Gastroesophageal sphincter (tissue), 4 donors: ENCODE measurements around the gene PCDHGC4. TPM values are rescaled to one million over a fixed set of nuclear protein-coding genes. Genes with fewer than 3 reads are reported as not detected.

Experiments
- ATAC-seq: fragments of 150-250 bp; one replicate; pipeline ENCODE4 v1.9.1; 2016; ENCODE audit warnings: mild to moderate bottlenecking, moderate library complexity
- H3K27ac ChIP-seq, 4 donors: fragments of 200-600 bp; sonication (generic) in 3 of 4; 1 replicate in 3 of 4; 2 replicates in 1 of 4; pipeline ENCODE4 v1.5.1; 2016 to 2019
- H3K27me3 ChIP-seq: fragments of 200-600 bp; sonication (generic); one replicate; pipeline ENCODE4 v1.5.1; 2019
- H3K36me3 ChIP-seq, 2 donors: fragments of 200-600 bp; sonication (generic); one replicate each; pipeline ENCODE4 v1.5.1; 2019; ENCODE audit warnings: control low read depth in 1 of 2
- H3K4me1 ChIP-seq, 3 donors: fragments of 200-600 bp; sonication (generic); 1 replicate in 2 of 3; 2 replicates in 1 of 3; pipeline ENCODE4 v1.5.1; 2016 to 2019; ENCODE audit warnings: control low read depth in 2 of 3
- H3K4me3 ChIP-seq, 2 donors: fragments of 200-600 bp; sonication (generic); one replicate each; pipeline ENCODE4 v1.5.1; 2019; ENCODE audit warnings: mild to moderate bottlenecking in 1 of 2, moderate library complexity in 1 of 2
- H3K9me3 ChIP-seq, 3 donors: fragments of 200-600 bp; sonication (generic); one replicate each; pipeline ENCODE4 v1.5.1; 2017 to 2019; ENCODE audit warnings: control low read depth in 2 of 3
- CTCF ChIP-seq, 4 experiments: fragments of 200-600 bp in 2 of 4; fragments of 450-650 bp in 2 of 4; sonication (generic) in 1 of 4; IDR thresholded peaks; one replicate each; pipeline ENCODE4 v1.5.1; 2017 to 2019; ENCODE audit warnings: antibody characterized with exemption in 4 of 4, mild to moderate bottlenecking in 2 of 4, moderate library complexity in 2 of 4
- EP300 ChIP-seq: sonication (generic); formaldehyde crosslinking; IDR thresholded peaks from one replicate; pipeline ENCODE4 v1.6.1; 2017; ENCODE audit warnings: antibody characterized with exemption, mild to moderate bottlenecking
- POLR2A ChIP-seq, 2 donors: fragments of 450-650 bp; IDR thresholded peaks; one replicate each; pipeline ENCODE4 v1.6.1; 2017; ENCODE audit warnings: antibody characterized with exemption in 2 of 2, mild to moderate bottlenecking in 2 of 2, moderate library complexity in 1 of 2
- POLR2AphosphoS5 ChIP-seq: sonication (generic); formaldehyde crosslinking; IDR thresholded peaks from one replicate; pipeline ENCODE4 v1.6.1; 2017; ENCODE audit warnings: antibody characterized with exemption
- WGBS, 2 donors: methylation state at CpG; one replicate each; pipeline ENCODE4 v1.1.5; 2018; ENCODE audit warnings: low coverage in 1 of 2; 5-methylcytosine and 5-hydroxymethylcytosine counted together
- total RNA-seq, 4 donors: library from RNA; depleted of rRNA; stranded (reverse); fragments of >200 nt; gene quantifications; one replicate each; pipeline ENCODE4 v1.1.0, GENCODE V29; 2016

The PCDHGC4 gene
- total RNA-seq, 4 donors from 2014 or later: 0.10 to 12.9 (median 2.4) TPM

- Histone ChIP-seq H3K27me3 (no peaks in the 10 kb centered on the region), H3K27ac (peak overlapping the region; percentile 75 to 84 (median 79)), H3K36me3 (peaks cover 0 to 52% of the 10 kb centered on the region in 2 donors), H3K4me1 (peaks cover 2 to 50% (median 17%) of the 10 kb centered on the region in 3 donors), H3K9me3 (no peaks in the 10 kb centered on the region), H3K4me3 (no peak overlapping the region)
- TF ChIP-seq EP300 (no peak), CTCF (IDR thresholded peaks at IDR 0.05) (no peak), POLR2AphosphoS5 (no peak), POLR2A (IDR thresholded peaks at IDR 0.05) (no peak)
- no peak for ATAC-seq
- 94 to 99% methylated on average over 4 to 7 of the region's 7 CpGs for WGBS, 2 donors
Observed at GRCh38 chr5:141529873-141530272, 45.0 kb downstream of the PCDHGC4 start.

GRCh38 chr5:141532726-141533125 lies 47.9 kb downstream of the PCDHGC4 start:
- H3K27ac ChIP-seq: no peak overlapping the region
- H3K9me3 ChIP-seq: no peaks in the 10 kb centered on the region
- WGBS, 2 donors: 100% methylated on average over 1 of the region's 1 CpG
- no peak for TF ChIP-seq CTCF (IDR thresholded peaks at IDR 0.05)
- no peak for TF ChIP-seq POLR2AphosphoS5
- no peak for TF ChIP-seq POLR2A (IDR thresholded peaks at IDR 0.05)
- TF ChIP-seq EP300: no peak
- H3K27me3 ChIP-seq: no peaks in the 10 kb centered on the region
- H3K4me3 ChIP-seq: no peak overlapping the region
- H3K36me3 ChIP-seq: peaks cover 0 to 31% of the 10 kb centered on the region in 2 donors
- ATAC-seq: no peak
- H3K4me1 ChIP-seq: peaks cover 2 to 27% (median 14%) of the 10 kb centered on the region in 3 donors

GRCh38 chr5:141533897-141534296 lies 49.1 kb downstream of the PCDHGC4 start:
- ATAC-seq: no peak
- Histone ChIP-seq H3K9me3 (no peaks in the 10 kb centered on the region), H3K36me3 (peaks cover 0 to 22% of the 10 kb centered on the region in 2 donors), H3K27me3 (no peaks in the 10 kb centered on the region), H3K4me1 (peaks cover 2 to 15% (median 11%) of the 10 kb centered on the region in 3 donors), H3K27ac (no peak overlapping the region), H3K4me3 (no peak overlapping the region)
- WGBS, 2 donors: 100% methylated on average over 1 of the region's 1 CpG; no CpG with 5 or more reads in 1 of the 2 donors
- no peak for TF ChIP-seq CTCF (IDR thresholded peaks at IDR 0.05)
- no peak for TF ChIP-seq POLR2A (IDR thresholded peaks at IDR 0.05)
- no peak for TF ChIP-seq POLR2AphosphoS5
- no peak for TF ChIP-seq EP300

GRCh38 chr5:141534492-141535213 lies 49.8 kb downstream of the PCDHGC4 start:
- peaks cover 0 to 14% of the 10 kb centered on the region in 2 donors for H3K36me3 ChIP-seq
- TF ChIP-seq EP300 (no peak), POLR2AphosphoS5 (no peak), CTCF (IDR thresholded peaks at IDR 0.05) (no peak), POLR2A (IDR thresholded peaks at IDR 0.05) (no peak)
- peaks cover 0 to 7% (median 4%) of the 10 kb centered on the region in 3 donors for H3K4me1 ChIP-seq
- no peak overlapping the region for H3K4me3 ChIP-seq
- H3K27me3 ChIP-seq: no peaks in the 10 kb centered on the region
- no peak for ATAC-seq
- no peak overlapping the region for H3K27ac ChIP-seq
- 56 to 95% methylated on average over 1 to 2 of the region's 4 CpGs for WGBS, 2 donors
- no peaks in the 10 kb centered on the region for H3K9me3 ChIP-seq

Other genes with a start within 250 kb of the PCDHGC4 start
- 1 to 10 TPM; 3.2 to 6.6 (median 4.1) TPM for gene PCDHB15, start 239.6 kb upstream of the PCDHGC4 start, total RNA-seq
- 1 to 10 TPM in 2 of 4 donors, not detected in 2; 1.2 to 3.1 TPM for gene SLC25A2, start 181.0 kb upstream of the PCDHGC4 start, total RNA-seq
- 10 to 100 TPM; 58.7 to 75.9 (median 61.4) TPM for gene TAF7, start 164.2 kb upstream of the PCDHGC4 start, total RNA-seq
- gene PCDHGA1, start 154.5 kb upstream of the PCDHGC4 start, total RNA-seq: 1 to 10 TPM in 2 of 4 donors, under 1 TPM in 2; 0.67 to 1.3 (median 1.1) TPM
- gene PCDHGA2, start 146.3 kb upstream of the PCDHGC4 start, total RNA-seq: 1 to 10 TPM; 3.2 to 5.6 (median 4.4) TPM
- 1 to 10 TPM; 1.3 to 5.7 (median 2.8) TPM for gene PCDHGA3, start 141.2 kb upstream of the PCDHGC4 start, total RNA-seq
- gene PCDHGB1, start 134.9 kb upstream of the PCDHGC4 start, total RNA-seq: 1 to 10 TPM; 2.0 to 9.5 (median 4.2) TPM
- gene PCDHGA4, start 130.0 kb upstream of the PCDHGC4 start, total RNA-seq: 10 to 100 TPM in 1 of 4 donors, 1 to 10 TPM in 3; 2.4 to 12.0 (median 6.3) TPM
- 10 to 100 TPM in 1 of 4 donors, 1 to 10 TPM in 3; 2.7 to 15.6 (median 4.1) TPM for gene PCDHGB2, start 125.0 kb upstream of the PCDHGC4 start, total RNA-seq
- gene PCDHGA5, start 120.9 kb upstream of the PCDHGC4 start, total RNA-seq: 10 to 100 TPM in 1 of 4 donors, 1 to 10 TPM in 3; 2.6 to 12.5 (median 4.8) TPM
- 1 to 10 TPM; 1.5 to 10.0 (median 4.7) TPM for gene PCDHGB3, start 114.8 kb upstream of the PCDHGC4 start, total RNA-seq
- 10 to 100 TPM in 1 of 4 donors, 1 to 10 TPM in 3; 2.0 to 11.1 (median 5.7) TPM for gene PCDHGA6, start 111.1 kb upstream of the PCDHGC4 start, total RNA-seq
- gene PCDHGA7, start 102.3 kb upstream of the PCDHGC4 start, total RNA-seq: 10 to 100 TPM in 1 of 4 donors, 1 to 10 TPM in 3; 2.7 to 14.3 (median 7.6) TPM
- 10 to 100 TPM in 1 of 4 donors, 1 to 10 TPM in 3; 3.1 to 14.8 (median 6.0) TPM for gene PCDHGB4, start 97.3 kb upstream of the PCDHGC4 start, total RNA-seq
- gene PCDHGA8, start 92.4 kb upstream of the PCDHGC4 start, total RNA-seq: 1 to 10 TPM; 3.0 to 6.8 (median 3.6) TPM
- gene PCDHGB5, start 87.1 kb upstream of the PCDHGC4 start, total RNA-seq: 10 to 100 TPM in 2 of 4 donors, 1 to 10 TPM in 2; 4.0 to 12.9 (median 9.8) TPM
- 1 to 10 TPM; 3.3 to 8.6 (median 5.9) TPM for gene PCDHGA9, start 82.3 kb upstream of the PCDHGC4 start, total RNA-seq
- 10 to 100 TPM in 1 of 4 donors, 1 to 10 TPM in 3; 5.7 to 11.7 (median 6.5) TPM for gene PCDHGB6, start 77.0 kb upstream of the PCDHGC4 start, total RNA-seq
- gene PCDHGA10, start 72.0 kb upstream of the PCDHGC4 start, total RNA-seq: 1 to 10 TPM; 2.9 to 8.2 (median 4.7) TPM
- 10 to 100 TPM; 12.3 to 19.3 (median 15.3) TPM for gene PCDHGB7, start 67.4 kb upstream of the PCDHGC4 start, total RNA-seq
- 10 to 100 TPM in 1 of 4 donors, 1 to 10 TPM in 3; 1.9 to 12.3 (median 3.9) TPM for gene PCDHGA11, start 64.0 kb upstream of the PCDHGC4 start, total RNA-seq
- gene PCDHGA12, start 54.5 kb upstream of the PCDHGC4 start, total RNA-seq: 10 to 100 TPM in 1 of 4 donors, 1 to 10 TPM in 3; 5.3 to 15.4 (median 9.8) TPM
- gene PCDHGC3, start 9.1 kb upstream of the PCDHGC4 start, total RNA-seq: 10 to 100 TPM; 52.6 to 95.6 (median 63.2) TPM
- 1 to 10 TPM in 3 of 4 donors, under 1 TPM in 1; 0.07 to 5.1 (median 1.8) TPM for gene PCDHGC5, start 4.1 kb downstream of the PCDHGC4 start, total RNA-seq
- 10 to 100 TPM; 35.2 to 62.3 (median 53.4) TPM for gene DIAPH1, start 134.0 kb downstream of the PCDHGC4 start, total RNA-seq
- gene HDAC3, start 151.8 kb downstream of the PCDHGC4 start, total RNA-seq: 10 to 100 TPM; 35.4 to 77.8 (median 37.7) TPM
- gene RELL2, start 152.0 kb downstream of the PCDHGC4 start, total RNA-seq: 1 to 10 TPM; 2.3 to 5.4 (median 2.8) TPM
- 10 to 100 TPM in 3 of 4 donors, 1 to 10 TPM in 1; 8.2 to 14.8 (median 13.3) TPM for gene FCHSD1, start 166.4 kb downstream of the PCDHGC4 start, total RNA-seq
- gene ARAP3, start 197.2 kb downstream of the PCDHGC4 start, total RNA-seq: 1 to 10 TPM; 5.3 to 7.2 (median 6.2) TPM